ENCODE measurements around the gene NCK1.
"Not testable (repeated sequence)": the region's sequence is repeated elsewhere in the genome, so short reads cannot be mapped to it uniquely, and the experiment has no call there.

NCK1 gene

DNA sequence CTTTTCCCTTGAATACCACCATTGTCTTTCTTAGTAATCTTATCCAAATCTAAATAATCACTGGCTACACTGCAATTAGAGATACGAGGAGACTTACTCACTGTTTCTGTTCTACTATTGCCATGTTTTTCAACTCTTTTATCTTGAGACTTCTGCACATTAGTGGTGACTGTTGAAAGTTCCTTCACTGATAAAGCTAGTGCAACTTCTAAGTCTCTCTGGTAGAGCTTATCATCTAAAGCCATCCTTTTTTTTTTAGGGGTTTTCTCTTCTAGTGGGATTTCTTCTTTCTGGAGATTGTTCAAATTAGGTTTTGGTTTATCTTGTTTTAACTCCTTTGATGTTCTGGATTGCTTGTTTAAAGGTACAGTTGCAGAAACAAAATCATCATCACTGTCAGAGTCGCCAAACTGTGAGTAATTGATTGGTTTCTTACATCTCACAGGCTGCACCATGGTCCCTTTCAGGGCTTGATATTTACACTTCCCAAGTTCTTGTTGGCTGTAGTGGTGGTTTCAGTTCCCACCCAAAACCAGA, 37.7 kb downstream of the NCK1 start:
- TF ChIP-seq CTCF (IDR thresholded peaks at IDR 0.05; ENCODE audit: low read depth, low read length): no peak
- no peak for TF ChIP-seq EZH2phosphoT487 (IDR thresholded peaks at IDR 0.05; ENCODE audit: low read depth)
- Histone ChIP-seq H3K27me3 (ENCODE audit: low read depth, low read length) (no peaks in the 10 kb centered on the region), H4K20me1 (ENCODE audit: insufficient read depth, low read length) (peaks cover 21% of the 10 kb centered on the region), H3K4me2 (ENCODE audit: low read length) (no peak overlapping the region), H3K27ac (ENCODE audit: low read length) (no peak overlapping the region), H3K4me1 (ENCODE audit: low read length) (peaks cover 17% of the 10 kb centered on the region; the same call in 1 of the 2 replicates), H3K79me2 (ENCODE audit: low read length) (peaks cover 68% of the 10 kb centered on the region), H2AFZ (ENCODE audit: low read depth, low read length) (no peak overlapping the region), H3K9me3 (ENCODE audit: insufficient read depth, low read length) (peaks cover 11% of the 10 kb centered on the region; the same call in 1 of the 2 replicates), H3K36me3 (replicated peaks; ENCODE audit: low read depth, low read length) (peaks cover 18% of the 10 kb centered on the region), H3K9ac (ENCODE audit: low read length) (no peak overlapping the region), H3K4me3 (ENCODE audit: low read length) (no peak overlapping the region)

DNA sequence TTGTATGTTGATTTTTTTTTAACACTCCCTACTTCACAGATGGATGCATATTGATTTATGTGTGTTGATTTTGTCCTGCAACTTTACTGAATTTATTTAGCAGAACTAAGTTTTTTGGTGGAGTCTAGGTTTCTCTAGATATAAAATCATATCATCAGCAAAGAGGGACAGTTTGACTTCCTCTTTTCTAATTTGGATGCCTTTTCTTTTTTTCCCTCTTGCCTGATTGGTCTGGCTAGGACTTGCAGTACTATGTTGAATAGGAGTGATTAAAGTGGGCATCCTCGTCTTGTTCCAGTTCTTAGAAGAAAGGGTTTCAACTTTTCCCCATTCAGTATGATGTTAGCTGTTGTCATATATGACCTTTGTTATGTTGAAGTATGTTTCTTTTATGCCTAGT, 38.7 kb downstream of the NCK1 start:
- H3K4me2 ChIP-seq (ENCODE audit: low read length); H3K27me3 ChIP-seq (ENCODE audit: low read depth, low read length); H3K27ac ChIP-seq (ENCODE audit: low read length); H3K9ac ChIP-seq (ENCODE audit: low read length); H2AFZ ChIP-seq (ENCODE audit: low read depth, low read length); H3K4me3 ChIP-seq (ENCODE audit: low read length): not testable (repeated sequence)
- Histone ChIP-seq H3K4me1 (ENCODE audit: low read length) (peaks cover 17% of the 10 kb centered on the region; the same call in 1 of the 2 replicates), H3K36me3 (replicated peaks; ENCODE audit: low read depth, low read length) (peaks cover 20% of the 10 kb centered on the region), H3K79me2 (ENCODE audit: low read length) (peaks cover 73% of the 10 kb centered on the region), H4K20me1 (ENCODE audit: insufficient read depth, low read length) (peaks cover 21% of the 10 kb centered on the region), H3K9me3 (ENCODE audit: insufficient read depth, low read length) (peaks cover 13% of the 10 kb centered on the region; the same call in 1 of the 2 replicates)

DNA sequence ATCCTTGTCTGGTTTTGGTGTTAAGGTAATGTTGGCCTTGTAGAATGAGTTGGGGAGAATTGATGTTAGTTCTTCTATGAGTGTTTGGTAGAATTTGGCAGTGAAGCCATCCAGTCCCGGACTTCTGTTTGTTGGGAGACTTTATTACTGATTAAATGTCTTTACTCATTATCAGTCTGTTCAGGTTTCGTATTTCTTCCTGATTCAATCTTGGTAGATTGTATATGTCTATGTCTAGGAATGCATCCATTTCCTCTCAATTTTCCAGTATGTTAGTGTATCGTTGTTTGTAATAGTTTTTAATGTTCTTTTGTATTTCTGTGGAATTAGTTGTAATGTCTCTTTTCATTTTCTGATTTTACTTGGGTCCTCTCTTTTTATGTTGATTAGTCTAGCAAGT, 39.4 kb downstream of the NCK1 start:
- Histone ChIP-seq H3K4me3 (ENCODE audit: low read length) (no peak overlapping the region), H3K79me2 (ENCODE audit: low read length) (peaks cover 74% of the 10 kb centered on the region), H3K27ac (ENCODE audit: low read length) (no peak overlapping the region), H3K27me3 (ENCODE audit: low read depth, low read length) (no peaks in the 10 kb centered on the region), H3K4me1 (ENCODE audit: low read length) (peaks cover 17% of the 10 kb centered on the region; the same call in 1 of the 2 replicates), H3K9me3 (ENCODE audit: insufficient read depth, low read length) (peaks cover 13% of the 10 kb centered on the region; the same call in 1 of the 2 replicates), H2AFZ (ENCODE audit: low read depth, low read length) (no peak overlapping the region), H3K36me3 (replicated peaks; ENCODE audit: low read depth, low read length) (peaks cover 20% of the 10 kb centered on the region), H4K20me1 (ENCODE audit: insufficient read depth, low read length) (peaks cover 27% of the 10 kb centered on the region), H3K9ac (ENCODE audit: low read length) (no peak overlapping the region), H3K4me2 (ENCODE audit: low read length) (no peak overlapping the region)
- TF ChIP-seq CTCF (IDR thresholded peaks at IDR 0.05; ENCODE audit: low read depth, low read length): no peak
- TF ChIP-seq EZH2phosphoT487 (IDR thresholded peaks at IDR 0.05; ENCODE audit: low read depth): no peak

GRCh38 chr3:136902530-136902929, 40.5 kb downstream of the NCK1 start:
- peaks cover 17% of the 10 kb centered on the region; the same call in 1 of the 2 replicates for H3K4me1 ChIP-seq (ENCODE audit: low read length)
- not testable (repeated sequence) for H3K9ac ChIP-seq (ENCODE audit: low read length)

GRCh38 chr3:136903899-136904298, 41.9 kb downstream of the NCK1 start:
- Histone ChIP-seq H3K36me3 (replicated peaks; ENCODE audit: low read depth, low read length) (peaks cover 20% of the 10 kb centered on the region), H3K4me3 (ENCODE audit: low read length) (no peak overlapping the region), H2AFZ (ENCODE audit: low read depth, low read length) (no peak overlapping the region), H3K9me3 (ENCODE audit: insufficient read depth, low read length) (peaks cover 13% of the 10 kb centered on the region; the same call in 1 of the 2 replicates), H3K9ac (ENCODE audit: low read length) (no peak overlapping the region), H3K4me1 (ENCODE audit: low read length) (peaks cover 21% of the 10 kb centered on the region), H3K27me3 (ENCODE audit: low read depth, low read length) (no peaks in the 10 kb centered on the region), H3K27ac (ENCODE audit: low read length) (no peak overlapping the region), H3K79me2 (ENCODE audit: low read length) (peaks cover 94% of the 10 kb centered on the region), H3K4me2 (ENCODE audit: low read length) (no peak overlapping the region), H4K20me1 (ENCODE audit: insufficient read depth, low read length) (peaks cover 45% of the 10 kb centered on the region)
- no peak for TF ChIP-seq CTCF (IDR thresholded peaks at IDR 0.05; ENCODE audit: low read depth, low read length)
- TF ChIP-seq EZH2phosphoT487 (IDR thresholded peaks at IDR 0.05; ENCODE audit: low read depth): no peak

More at GRCh38 chr3:136902530-136902929, 40.5 kb downstream of the NCK1 start:
- H3K9me3 ChIP-seq (ENCODE audit: insufficient read depth, low read length): peaks cover 13% of the 10 kb centered on the region; the same call in 1 of the 2 replicates
- H3K27ac ChIP-seq (ENCODE audit: low read length); H3K27me3 ChIP-seq (ENCODE audit: low read depth, low read length); H2AFZ ChIP-seq (ENCODE audit: low read depth, low read length); H3K4me3 ChIP-seq (ENCODE audit: low read length); H3K4me2 ChIP-seq (ENCODE audit: low read length): not testable (repeated sequence)
- H4K20me1 ChIP-seq (ENCODE audit: insufficient read depth, low read length): peaks cover 39% of the 10 kb centered on the region
- peaks cover 82% of the 10 kb centered on the region for H3K79me2 ChIP-seq (ENCODE audit: low read length)
- H3K36me3 ChIP-seq (replicated peaks; ENCODE audit: low read depth, low read length): peaks cover 20% of the 10 kb centered on the region
